Measurements from ENCODE around the gene GCGR.

Gene GCGR

DNA sequence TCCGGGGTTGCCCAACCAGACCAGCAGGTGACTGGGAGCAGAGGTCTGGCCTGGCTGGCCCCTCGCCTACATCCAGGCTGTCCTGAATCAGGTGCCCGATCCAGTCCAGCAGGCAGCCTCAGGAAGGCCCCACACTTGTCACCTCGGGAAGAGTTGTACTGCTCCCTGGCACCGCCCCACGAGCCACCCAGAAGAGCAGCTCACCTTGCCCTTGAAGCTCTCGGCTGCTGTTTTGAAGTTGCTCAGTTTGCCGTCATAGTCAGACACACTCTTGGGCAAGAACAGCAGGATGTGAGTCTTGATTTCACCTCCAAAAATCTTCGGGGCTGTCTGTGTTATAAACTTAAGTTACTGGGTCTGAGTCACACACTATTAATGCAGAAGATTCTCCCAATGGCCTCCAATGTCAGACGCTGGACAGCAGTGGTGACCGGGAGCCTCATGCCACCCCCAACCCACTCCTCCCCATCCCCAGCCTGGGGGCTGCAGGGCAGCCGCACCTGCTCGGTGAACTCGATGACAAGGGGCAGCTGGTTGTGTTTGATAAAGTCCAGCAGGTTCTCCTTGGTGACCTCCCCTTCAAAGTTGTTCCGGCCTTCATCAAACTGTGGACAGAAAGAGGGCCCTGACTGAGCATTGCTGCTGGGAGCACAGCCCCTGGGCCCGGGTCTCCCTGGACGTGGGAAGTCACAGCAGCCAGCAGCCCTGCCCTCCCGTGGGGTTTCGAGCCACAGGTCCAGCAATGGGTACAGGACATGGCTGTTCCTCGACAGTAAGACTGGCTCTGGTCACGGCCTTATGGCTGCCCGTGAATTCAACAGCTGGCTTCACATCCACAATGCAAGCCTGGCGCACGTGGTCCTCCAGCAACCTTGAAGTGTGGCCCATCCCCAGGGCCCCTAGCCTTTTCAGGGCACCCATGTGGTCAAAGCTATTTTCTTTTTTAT is 43.1 kb downstream of the GCGR start:
- no peak for DNase-seq (ENCODE audit: low read depth, low spot score)

DNA sequence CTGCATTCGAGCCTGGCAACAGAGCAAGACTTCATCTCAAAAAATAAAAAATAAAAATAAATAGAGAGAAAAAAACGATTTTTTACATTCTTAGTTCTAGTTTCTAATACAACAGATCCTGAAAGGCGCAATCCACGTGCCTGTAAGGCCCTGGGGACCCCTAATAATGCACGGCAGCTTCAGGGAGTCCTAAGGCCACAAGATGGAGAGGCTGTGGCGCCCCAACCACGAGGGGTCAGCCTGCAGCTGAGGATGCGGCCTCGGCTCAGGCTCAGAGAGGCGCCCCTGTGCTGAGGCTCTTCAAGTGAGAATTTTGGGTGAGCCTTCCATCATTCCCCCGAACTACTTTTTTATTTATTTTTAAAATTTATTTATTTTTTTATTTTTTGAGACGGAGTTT is 45.5 kb downstream of the GCGR start:
- DNase-seq (ENCODE audit: low read depth, low spot score): no peak

GRCh38 chr17:81851423-81851822 is 47.5 kb downstream of the GCGR start:
- DNase-seq (ENCODE audit: low read depth, low spot score): no peak

DNA sequence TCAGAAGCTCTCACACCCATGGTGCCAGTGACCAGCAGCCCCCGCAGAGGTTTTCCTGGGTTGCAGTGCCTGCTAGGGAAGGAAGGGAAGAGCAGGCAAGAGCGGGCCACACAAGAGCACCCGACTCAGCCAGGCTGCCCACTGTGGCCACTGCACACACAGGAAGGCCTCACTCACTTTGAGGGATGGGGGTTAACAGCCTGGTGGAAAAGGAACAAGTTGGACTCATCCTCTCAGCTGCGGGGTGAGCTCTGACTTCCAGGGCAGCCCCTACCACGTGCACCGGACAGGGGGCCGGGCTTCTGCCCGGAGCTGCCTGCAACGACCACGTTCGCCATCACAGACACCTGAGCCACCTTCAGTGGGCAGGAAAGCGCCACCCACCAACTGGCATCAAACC is 48.3 kb downstream of the GCGR start:
- DNase-seq (ENCODE audit: low read depth, low spot score): no peak

- DNase-seq (ENCODE audit: low read depth, low spot score): no peak
Measured at GRCh38 chr17:81854974-81855774, 51.2 kb downstream of the GCGR start.

- DNase-seq (ENCODE audit: low read depth, low spot score): no peak
Measured at GRCh38 chr17:81858170-81858966, 54.4 kb downstream of the GCGR start.

DNA sequence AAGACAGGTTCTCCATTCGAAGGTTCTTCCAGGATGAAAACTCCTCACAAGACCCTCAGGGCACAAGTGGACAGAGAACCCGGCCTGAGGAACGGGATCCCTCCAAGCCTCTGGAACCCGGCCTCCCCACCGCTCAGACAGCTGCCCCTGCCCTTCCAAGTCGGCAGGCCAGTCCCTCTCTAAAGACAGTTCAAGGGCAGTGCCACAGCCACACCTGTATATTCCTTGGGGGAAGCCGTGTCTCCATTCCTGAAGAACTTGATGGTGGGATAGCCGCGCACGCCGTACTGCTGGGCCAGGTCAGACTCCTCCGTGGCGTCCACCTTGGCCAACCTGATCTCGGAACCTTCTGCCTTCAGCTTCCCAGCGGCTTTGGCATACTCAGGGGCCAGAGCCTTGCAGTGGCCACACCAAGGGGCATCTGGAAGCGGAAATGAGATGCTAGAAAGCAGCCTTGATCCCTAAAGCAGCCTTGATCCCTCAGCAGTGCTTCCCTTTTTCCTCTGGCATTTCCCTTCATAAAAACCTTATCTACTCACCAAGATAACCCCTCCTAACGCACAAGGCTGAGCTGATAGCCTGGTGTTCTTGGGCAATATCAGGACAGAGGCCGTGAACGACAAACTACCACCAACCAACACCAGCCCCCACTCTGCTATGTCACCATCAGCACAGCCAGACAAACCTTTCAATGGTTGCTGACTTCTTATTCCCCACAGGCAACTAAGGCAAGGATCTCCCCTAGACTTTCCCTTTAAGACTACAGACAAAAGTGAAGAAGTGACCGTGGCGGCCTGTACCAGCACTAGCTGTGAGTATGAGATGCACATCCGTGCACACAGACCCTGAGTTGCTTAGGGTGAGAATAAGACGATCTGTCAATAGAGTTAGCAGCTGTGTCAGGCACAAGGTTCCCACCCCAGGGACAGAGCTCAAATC is 55.3 kb downstream of the GCGR start:
- no peak for DNase-seq (ENCODE audit: low read depth, low spot score)

DNA sequence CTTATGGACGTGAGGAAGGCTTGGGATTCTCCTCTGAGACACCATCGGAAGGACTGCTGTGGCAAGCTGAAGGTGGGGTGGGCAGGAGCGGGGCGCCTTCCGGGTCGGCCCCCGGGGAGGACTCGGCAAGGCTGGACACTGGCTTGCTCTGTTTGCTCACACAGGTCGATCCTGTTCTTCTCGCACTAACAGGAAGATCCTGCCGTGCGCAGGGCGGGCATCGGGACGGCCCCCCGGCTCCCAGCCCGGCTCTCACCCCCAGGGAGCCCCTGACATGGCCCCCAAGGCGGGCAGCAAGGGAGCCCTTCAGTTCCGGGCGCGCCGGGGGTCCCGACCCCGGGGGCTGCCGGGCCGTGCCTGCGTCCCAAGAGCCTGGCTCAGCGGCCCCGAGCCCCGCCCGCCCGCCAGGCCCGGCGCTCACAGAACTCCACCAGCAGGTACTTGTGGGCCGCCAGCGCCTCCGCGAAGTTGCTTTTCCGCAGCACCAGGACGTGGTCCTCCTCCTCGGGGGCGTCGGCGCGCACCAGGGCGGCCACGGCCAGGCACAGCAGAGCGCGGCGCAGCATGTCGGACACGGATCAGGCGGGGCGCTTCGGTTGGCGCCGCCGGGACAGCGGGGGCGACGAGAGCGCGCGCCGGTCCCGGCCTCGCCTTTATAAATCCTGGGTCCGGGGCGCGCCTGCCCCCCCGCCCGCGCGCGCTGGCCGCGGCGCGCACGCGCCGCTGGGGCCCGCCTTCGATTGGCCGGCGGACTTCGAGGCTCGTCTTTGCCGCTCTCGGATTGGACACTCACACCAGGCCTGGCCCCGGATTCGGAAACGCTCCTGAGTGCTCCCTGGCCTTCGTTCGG is 56.2 kb downstream of the GCGR start, which contains the start of gene P4HB:
Gene P4HB (minus strand): TSS at position 630 of the 850 bp plus-strand sequence. CDS start 64 bp downstream, at position 566.
- no peak for DNase-seq (ENCODE audit: low read depth, low spot score)

GRCh38 chr17:81860756-81861568 is 57.0 kb downstream of the GCGR start:
- peak; percentile 100 for DNase-seq (ENCODE audit: low read depth, low spot score)

DNA sequence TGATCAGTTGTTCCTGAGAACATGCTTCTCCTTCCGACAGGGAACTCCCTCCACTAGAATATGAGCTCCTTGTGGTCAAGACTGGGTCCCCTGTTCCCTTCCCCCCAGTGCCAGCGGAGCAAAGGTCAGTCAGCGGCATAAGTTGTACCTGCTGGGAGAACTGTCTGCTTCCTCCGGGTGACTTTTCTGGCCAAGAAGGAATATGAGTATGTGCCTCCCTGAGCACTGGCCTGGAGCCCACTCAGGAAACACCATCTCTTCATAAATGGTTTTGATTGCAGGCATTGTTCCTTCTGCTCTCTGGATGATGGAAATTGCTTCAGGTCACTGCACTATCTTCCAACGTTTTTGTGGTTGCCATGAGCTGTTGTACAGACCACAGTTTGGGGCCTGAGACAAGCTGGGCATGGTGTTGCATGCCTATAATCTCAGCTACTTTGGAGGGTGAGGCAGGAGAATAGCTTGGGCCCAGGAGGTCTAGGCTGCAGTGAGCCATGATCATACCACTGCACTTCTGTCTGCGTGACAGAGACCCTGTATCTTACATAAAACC is 59.2 kb downstream of the GCGR start:
- DNase-seq (ENCODE audit: low read depth, low spot score): no peak
